Activated gamma-delta T cell (primary cell): ENCODE results near the gene MAML1.
A peak's percentile ranks its signal among the peaks of the same experiment; 100 is the strongest.
"Not testable (repeated sequence)": the region's sequence is repeated elsewhere in the genome, so short reads cannot be mapped to it uniquely, and the experiment has no call there.

Source experiments
- DNase-seq: peaks from one replicate; lab custom pipeline; 2025; lab: John Stamatoyannopoulos, UW

Gene MAML1

GRCh38 chr5:179769271-179769670 lies 36.6 kb downstream of the MAML1 start:
- DNase-seq: no peak

GRCh38 chr5:179769796-179770195 lies 37.2 kb downstream of the MAML1 start:
- DNase-seq: no peak

GRCh38 chr5:179771311-179771895 lies 38.8 kb downstream of the MAML1 start:
- DNase-seq: no peak

- DNase-seq: no peak
Measured at GRCh38 chr5:179772351-179772750, 39.7 kb downstream of the MAML1 start.

GRCh38 chr5:179773686-179774040 lies 41.0 kb downstream of the MAML1 start:
- no peak for DNase-seq

- no peak for DNase-seq
Measured at GRCh38 chr5:179774442-179774841, 41.8 kb downstream of the MAML1 start.

GRCh38 chr5:179776411-179776938 lies 43.9 kb downstream of the MAML1 start:
- DNase-seq: no peak

GRCh38 chr5:179777456-179777855 lies 44.8 kb downstream of the MAML1 start:
- no peak for DNase-seq

- DNase-seq: no peak
Measured at GRCh38 chr5:179777909-179778308, 45.3 kb downstream of the MAML1 start.

- no peak for DNase-seq
Measured at GRCh38 chr5:179778591-179778990, 46.0 kb downstream of the MAML1 start.

GRCh38 chr5:179779826-179780225 lies 47.2 kb downstream of the MAML1 start:
- DNase-seq: no peak

GRCh38 chr5:179780362-179780761 lies 47.7 kb downstream of the MAML1 start:
- DNase-seq: no peak

GRCh38 chr5:179781846-179782245 lies 49.2 kb downstream of the MAML1 start:
- DNase-seq: no peak

- DNase-seq: no peak
Measured at GRCh38 chr5:179783128-179783527, 50.5 kb downstream of the MAML1 start.

GRCh38 chr5:179786861-179787260 lies 54.2 kb downstream of the MAML1 start:
- no peak for DNase-seq

- DNase-seq: no peak
Measured at GRCh38 chr5:179788193-179788854, 55.7 kb downstream of the MAML1 start.

- DNase-seq: not testable (repeated sequence)
Measured at GRCh38 chr5:179789278-179789677, 56.7 kb downstream of the MAML1 start.

GRCh38 chr5:179791881-179792611 lies 59.4 kb downstream of the MAML1 start:
- DNase-seq: no peak

GRCh38 chr5:179792612-179793467 lies 60.2 kb downstream of the MAML1 start:
- no peak for DNase-seq

- DNase-seq: peak; percentile 32
Measured at GRCh38 chr5:179793468-179794139, 61.0 kb downstream of the MAML1 start, which contains the start of gene LTC4S. Gene LTC4S, plus strand, starts transcription at chr5:179793986. Its CDS starts 95 bp downstream, at chr5:179794081.

GRCh38 chr5:179794171-179794570 lies 61.5 kb downstream of the MAML1 start:
- no peak for DNase-seq
